NT2/D1 (cell line): Measurements from ENCODE around the gene EXOC1L.

ENCODE experiments used
- SUZ12 ChIP-seq: IDR thresholded peaks from 2 replicates; pipeline ENCODE4 v1.6.1; 2011; ENCODE audit not compliant: insufficient read length, insufficient read depth; ENCODE audit errors: extremely low read depth
- ZNF274 ChIP-seq: IDR thresholded peaks from 2 replicates; pipeline ENCODE4 v1.6.1; 2011; ENCODE audit warnings: mild to moderate bottlenecking, low read depth, low read length

DNA sequence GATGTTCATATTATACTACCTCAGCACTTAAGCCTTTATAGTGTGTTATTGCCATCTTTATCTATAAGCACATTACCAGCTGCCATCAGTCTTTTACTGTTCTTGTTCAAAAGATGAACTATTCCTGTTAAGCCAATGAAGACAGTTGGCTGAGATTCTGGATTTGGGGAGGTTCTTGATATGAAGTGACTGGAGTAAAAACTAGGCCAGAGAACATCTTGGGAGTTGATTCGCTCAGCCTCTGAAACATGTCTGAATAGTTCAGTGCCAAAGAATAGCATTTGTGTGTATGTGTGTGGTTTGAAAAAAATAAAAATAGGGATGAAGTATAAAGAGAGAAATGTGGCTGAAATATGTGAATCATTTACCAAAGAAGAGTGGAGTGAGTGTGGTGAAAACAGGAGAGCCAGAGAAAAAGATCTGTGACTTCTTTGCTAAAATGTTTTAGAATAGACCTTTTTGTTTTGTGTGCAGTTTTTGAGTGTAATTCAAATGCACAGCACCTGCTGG lies 49.0 kb downstream of the EXOC1L start:
- TF ChIP-seq ZNF274 (no peak), SUZ12 (no peak)
